Lower lobe of right lung (tissue), 2 donors: Measurements from ENCODE around the gene CAPN14. TPM values are rescaled to one million over a fixed set of nuclear protein-coding genes. Genes with fewer than 3 reads are reported as not detected.

Source experiments
- ATAC-seq, 2 donors: fragments of 200-7000 bp; cut with Tn5 transposase; one replicate each; pipeline ENCODE4 v1.9.1; 2020 to 2022; ENCODE audit warnings: mild to moderate bottlenecking in 2 of 2, moderate library complexity in 2 of 2
- DNase-seq: peaks from one replicate; pipeline ENCODE4 v3.0.0-alpha.2; 2020
- H3K27ac ChIP-seq: fragments of 200-600 bp; one replicate; pipeline ENCODE4 v1.8.0; 2022
- H3K27me3 ChIP-seq: fragments of 200-600 bp; one replicate; pipeline ENCODE4 v1.8.0; 2022; ENCODE audit warnings: low read depth
- H3K36me3 ChIP-seq: fragments of 200-600 bp; one replicate; pipeline ENCODE4 v1.8.0; 2022; ENCODE audit warnings: mild to moderate bottlenecking
- H3K4me1 ChIP-seq: fragments of 200-600 bp; one replicate; pipeline ENCODE4 v1.8.0; 2022
- H3K4me3 ChIP-seq: fragments of 200-600 bp; one replicate; pipeline ENCODE4 v1.8.0; 2022; ENCODE audit warnings: mild to moderate bottlenecking
- H3K9me3 ChIP-seq: fragments of 200-600 bp; one replicate; pipeline ENCODE4 v1.8.0; 2022
- intact Hi-C: fragments of 100-400 bp; cut with DNase I; formaldehyde crosslinking; loops from one replicate; pipeline ENCODE4 v1.11.0; 2022
- total RNA-seq: library from RNA; stranded (reverse); fragmentation: NEBNext Ultra II Directional; extraction: Animal tissue kit (Norgen Biotek cat#: 25700); gene quantifications from one replicate; pipeline ENCODE4 v1.2.1, GENCODE V29; 2021
- TF ChIP-seq, protein P1 (sequence below): fragments of 200-600 bp; IDR thresholded peaks from one replicate; pipeline ENCODE4 v1.8.0; 2022; ENCODE audit warnings: antibody characterized with exemption, mild to moderate bottlenecking
- donor health status: DM: no; HTN: yes; CAD: no; lungs with severe emphysema.

Gene CAPN14
- total RNA-seq, 1 donor from 2014 or later: 0.15 TPM

DNA sequence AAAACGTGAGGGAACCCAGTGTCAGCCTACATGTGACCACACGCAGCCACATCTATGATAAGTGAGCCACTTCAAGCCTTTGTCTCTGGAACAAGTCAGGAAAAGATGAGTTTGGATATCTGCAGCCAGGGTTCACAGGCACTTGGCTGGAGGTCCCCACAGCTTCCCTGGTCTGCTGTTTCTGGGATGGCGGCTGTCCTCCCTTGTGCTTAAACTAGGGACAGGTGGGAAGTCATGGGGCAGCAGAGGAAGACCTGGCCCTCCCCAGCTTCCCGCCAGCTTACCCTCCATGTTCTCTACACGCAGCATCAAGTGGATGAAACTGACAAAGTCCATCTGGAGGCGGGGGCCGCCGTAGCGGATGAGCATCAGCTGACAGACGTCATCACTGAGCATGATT, 40.6 kb downstream of the CAPN14 start:
- TF ChIP-seq, protein P1, sequence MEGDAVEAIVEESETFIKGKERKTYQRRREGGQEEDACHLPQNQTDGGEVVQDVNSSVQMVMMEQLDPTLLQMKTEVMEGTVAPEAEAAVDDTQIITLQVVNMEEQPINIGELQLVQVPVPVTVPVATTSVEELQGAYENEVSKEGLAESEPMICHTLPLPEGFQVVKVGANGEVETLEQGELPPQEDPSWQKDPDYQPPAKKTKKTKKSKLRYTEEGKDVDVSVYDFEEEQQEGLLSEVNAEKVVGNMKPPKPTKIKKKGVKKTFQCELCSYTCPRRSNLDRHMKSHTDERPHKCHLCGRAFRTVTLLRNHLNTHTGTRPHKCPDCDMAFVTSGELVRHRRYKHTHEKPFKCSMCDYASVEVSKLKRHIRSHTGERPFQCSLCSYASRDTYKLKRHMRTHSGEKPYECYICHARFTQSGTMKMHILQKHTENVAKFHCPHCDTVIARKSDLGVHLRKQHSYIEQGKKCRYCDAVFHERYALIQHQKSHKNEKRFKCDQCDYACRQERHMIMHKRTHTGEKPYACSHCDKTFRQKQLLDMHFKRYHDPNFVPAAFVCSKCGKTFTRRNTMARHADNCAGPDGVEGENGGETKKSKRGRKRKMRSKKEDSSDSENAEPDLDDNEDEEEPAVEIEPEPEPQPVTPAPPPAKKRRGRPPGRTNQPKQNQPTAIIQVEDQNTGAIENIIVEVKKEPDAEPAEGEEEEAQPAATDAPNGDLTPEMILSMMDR: no peak
- Histone ChIP-seq H3K9me3 (no peaks in the 10 kb centered on the region), H3K4me1 (no peaks in the 10 kb centered on the region), H3K27ac (no peak overlapping the region), H3K36me3 (no peaks in the 10 kb centered on the region), H3K27me3 (no peaks in the 10 kb centered on the region), H3K4me3 (no peak overlapping the region)
- no peak for DNase-seq
- intact Hi-C loops: no loop called here
- ATAC-seq: no peak

DNA sequence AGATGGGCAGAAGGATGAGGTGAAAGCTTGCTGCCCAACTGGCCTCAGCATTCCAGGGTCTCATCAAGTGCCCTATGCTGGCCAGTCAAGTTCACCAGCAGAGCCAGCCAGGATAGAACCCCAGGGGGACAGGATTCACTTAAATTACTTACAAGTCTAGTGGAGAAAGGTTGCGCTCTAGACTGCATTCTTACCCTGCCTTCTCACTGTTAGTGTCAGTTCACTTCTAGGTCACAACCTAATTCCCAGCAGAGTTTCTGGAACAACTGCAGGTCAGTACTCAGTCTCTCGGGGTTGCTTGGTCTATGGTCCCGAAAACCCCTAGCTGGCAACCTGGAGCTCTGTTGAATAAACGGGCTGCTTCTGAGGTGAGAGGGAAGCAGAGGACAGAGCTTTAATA, 46.2 kb downstream of the CAPN14 start:
- Histone ChIP-seq H3K4me3 (no peak overlapping the region), H3K27ac (no peak overlapping the region), H3K9me3 (no peaks in the 10 kb centered on the region), H3K36me3 (no peaks in the 10 kb centered on the region), H3K4me1 (no peaks in the 10 kb centered on the region), H3K27me3 (no peaks in the 10 kb centered on the region)
- ATAC-seq (no peak), DNase-seq (no peak)
- TF ChIP-seq, protein P1: no peak
- intact Hi-C loops: no loop called here

DNA sequence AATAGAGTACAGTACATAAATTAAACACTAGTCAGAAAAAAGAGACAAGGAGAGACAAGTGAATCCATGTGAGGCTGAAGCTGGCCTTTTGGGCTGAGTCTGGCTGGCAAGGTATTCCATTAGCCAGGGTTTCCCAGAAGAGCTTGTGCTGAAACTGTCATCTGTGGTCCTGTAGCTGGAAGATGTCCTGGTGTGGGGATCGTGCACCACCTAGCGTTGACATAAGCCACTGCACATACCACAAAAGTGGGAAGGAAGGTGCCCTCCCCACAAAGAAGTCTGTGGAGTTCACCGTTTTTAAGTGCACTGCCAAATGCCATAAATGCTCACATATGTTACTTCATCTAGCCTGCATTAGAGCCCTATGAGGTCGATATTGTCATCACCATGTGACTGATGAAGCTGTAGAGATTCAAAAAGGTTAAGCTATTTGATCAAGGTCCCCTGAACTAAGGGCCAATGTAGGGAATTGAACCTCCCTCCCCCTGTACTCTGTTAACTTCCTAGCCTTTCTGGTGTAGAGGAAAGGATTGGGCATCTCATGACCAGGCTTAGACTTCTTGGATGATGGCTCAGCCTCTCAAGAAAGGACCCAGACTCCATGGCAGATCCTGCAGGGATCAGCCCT, 47.1 kb downstream of the CAPN14 start:
- no peak overlapping the region for H3K27ac ChIP-seq
- no peak overlapping the region for H3K4me3 ChIP-seq
- intact Hi-C loops: no loop called here
- no peaks in the 10 kb centered on the region for H3K9me3 ChIP-seq
- TF ChIP-seq, protein P1: peak; percentile 90
- H3K36me3 ChIP-seq: no peaks in the 10 kb centered on the region
- H3K27me3 ChIP-seq: no peaks in the 10 kb centered on the region
- DNase-seq (peak; percentile 50), ATAC-seq (peak; percentile 86 to 88)
- H3K4me1 ChIP-seq: no peaks in the 10 kb centered on the region

DNA sequence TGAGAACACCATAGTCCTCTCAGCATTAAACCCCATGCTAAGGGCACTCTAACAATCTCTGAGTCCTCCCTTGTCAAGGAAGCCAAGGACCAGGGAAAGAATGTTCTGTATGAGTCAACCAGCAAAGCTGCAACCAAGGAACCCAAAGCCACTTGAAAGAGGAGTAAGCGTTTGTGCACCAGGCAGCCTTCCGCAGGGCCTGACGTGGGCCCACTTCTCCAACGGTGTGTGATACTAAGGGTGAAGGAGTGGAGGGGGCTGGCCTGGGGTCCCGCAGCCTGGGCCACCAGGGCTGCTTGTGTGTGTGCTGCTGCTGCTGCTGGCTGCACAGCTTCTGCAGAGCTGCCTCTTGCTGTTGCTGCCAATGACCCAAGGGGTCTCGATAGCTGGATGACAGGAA, 49.0 kb downstream of the CAPN14 start:
- Histone ChIP-seq H3K4me1 (no peaks in the 10 kb centered on the region), H3K4me3 (no peak overlapping the region), H3K9me3 (no peaks in the 10 kb centered on the region), H3K27ac (no peak overlapping the region), H3K27me3 (no peaks in the 10 kb centered on the region), H3K36me3 (no peaks in the 10 kb centered on the region)
- intact Hi-C loops: no loop called here
- TF ChIP-seq, protein P1: no peak
- ATAC-seq: no peak
- DNase-seq: no peak

DNA sequence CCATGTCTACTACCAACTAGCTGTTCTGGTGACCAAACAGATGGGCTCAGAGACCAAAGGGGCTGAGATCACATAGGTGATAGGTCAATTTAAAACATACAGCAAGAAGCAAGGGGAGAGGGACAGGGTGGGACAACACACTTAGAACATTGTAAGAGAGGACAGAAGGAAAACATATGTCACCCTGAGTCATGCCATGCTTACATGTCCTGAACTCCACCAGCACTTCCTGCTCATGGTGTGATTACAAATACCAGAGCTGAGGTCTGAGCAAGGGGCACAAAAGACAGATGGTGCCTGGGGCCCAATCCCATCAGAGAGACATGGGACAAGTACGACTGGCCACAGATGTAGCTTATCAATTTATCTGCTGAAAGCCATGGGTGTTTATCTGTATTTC, 50.4 kb downstream of the CAPN14 start:
- intact Hi-C loops: no loop called here
- no peak overlapping the region for H3K27ac ChIP-seq
- no peaks in the 10 kb centered on the region for H3K36me3 ChIP-seq
- TF ChIP-seq, protein P1: no peak
- ATAC-seq: no peak
- no peaks in the 10 kb centered on the region for H3K9me3 ChIP-seq
- no peaks in the 10 kb centered on the region for H3K4me1 ChIP-seq
- H3K27me3 ChIP-seq: no peaks in the 10 kb centered on the region
- no peak overlapping the region for H3K4me3 ChIP-seq
- DNase-seq: no peak
